ENCODE data around the gene NPEPPS.

Gene NPEPPS

GRCh38 chr17:47649153-47649971 is 118.5 kb downstream of the NPEPPS start, which contains the start of gene KPNB1:
TSS of gene KPNB1 (plus strand) at chr17:47649919. CDS start at chr17:47650245, 326 bp downstream.
- Histone ChIP-seq H3K36me3 (ENCODE audit: control insufficient read depth, insufficient read depth, low read length) (peaks cover 38% of the 10 kb centered on the region), H3K9me3 (ENCODE audit: control insufficient read depth, low read length) (no peaks in the 10 kb centered on the region), H3K4me3 (ENCODE audit: extremely low read depth, insufficient read depth, low read length, poor library complexity, severe bottlenecking) (peak within 1 kb of the TSS; percentile 70), H3K27ac (ENCODE audit: low read depth, low read length, severe bottlenecking) (peak within 1 kb of the TSS; percentile 90), H3K4me1 (ENCODE audit: control insufficient read depth, insufficient read depth, low read length, poor library complexity, severe bottlenecking) (peaks cover 16% of the 10 kb centered on the region)
- WGBS, 2 experiments (ENCODE audit: insufficient coverage in 2 of 2), result 0% methylated on average over 46 to 50 of the region's 74 CpGs

GRCh38 chr17:47649972-47650524 is 119.1 kb downstream of the NPEPPS start:
- Histone ChIP-seq H3K36me3 (ENCODE audit: control insufficient read depth, insufficient read depth, low read length) (peaks cover 45% of the 10 kb centered on the region), H3K4me1 (ENCODE audit: control insufficient read depth, insufficient read depth, low read length, poor library complexity, severe bottlenecking) (peaks cover 16% of the 10 kb centered on the region), H3K27ac (ENCODE audit: low read depth, low read length, severe bottlenecking) (peak overlapping the region; percentile 58), H3K9me3 (ENCODE audit: control insufficient read depth, low read length) (no peaks in the 10 kb centered on the region), H3K4me3 (ENCODE audit: extremely low read depth, insufficient read depth, low read length, poor library complexity, severe bottlenecking) (peak overlapping the region; percentile 66)
- 0% methylated on average over 10 of the region's 48 CpGs; no CpG with 5 or more reads in 1 of the 2 experiments for WGBS, 2 experiments (ENCODE audit: insufficient coverage in 2 of 2)

- WGBS, 2 experiments (ENCODE audit: insufficient coverage in 2 of 2), result 2% methylated on average over 11 to 28 of the region's 39 CpGs
- H3K9me3 ChIP-seq (ENCODE audit: control insufficient read depth, low read length), result no peaks in the 10 kb centered on the region
- peak overlapping the region; percentile 66 for H3K4me3 ChIP-seq (ENCODE audit: extremely low read depth, insufficient read depth, low read length, poor library complexity, severe bottlenecking)
- peaks cover 53% of the 10 kb centered on the region for H3K36me3 ChIP-seq (ENCODE audit: control insufficient read depth, insufficient read depth, low read length)
- peak overlapping the region; percentile 51 for H3K27ac ChIP-seq (ENCODE audit: low read depth, low read length, severe bottlenecking)
- H3K4me1 ChIP-seq (ENCODE audit: control insufficient read depth, insufficient read depth, low read length, poor library complexity, severe bottlenecking), result peaks cover 16% of the 10 kb centered on the region
Measured at GRCh38 chr17:47650525-47651522, 119.9 kb downstream of the NPEPPS start.

GRCh38 chr17:47651704-47652103 is 120.8 kb downstream of the NPEPPS start:
- peaks cover 62% of the 10 kb centered on the region for H3K36me3 ChIP-seq (ENCODE audit: control insufficient read depth, insufficient read depth, low read length)
- no peaks in the 10 kb centered on the region for H3K9me3 ChIP-seq (ENCODE audit: control insufficient read depth, low read length)
- H3K4me1 ChIP-seq (ENCODE audit: control insufficient read depth, insufficient read depth, low read length, poor library complexity, severe bottlenecking), result peaks cover 16% of the 10 kb centered on the region
- 55 to 86% methylated on average over 1 of the region's 2 CpGs for WGBS, 2 experiments (ENCODE audit: insufficient coverage in 2 of 2)
- peak overlapping the region; percentile 66 for H3K4me3 ChIP-seq (ENCODE audit: extremely low read depth, insufficient read depth, low read length, poor library complexity, severe bottlenecking)
- no peak overlapping the region for H3K27ac ChIP-seq (ENCODE audit: low read depth, low read length, severe bottlenecking)

GRCh38 chr17:47652570-47652969 is 121.7 kb downstream of the NPEPPS start:
- Histone ChIP-seq H3K4me1 (ENCODE audit: control insufficient read depth, insufficient read depth, low read length, poor library complexity, severe bottlenecking) (peaks cover 16% of the 10 kb centered on the region), H3K36me3 (ENCODE audit: control insufficient read depth, insufficient read depth, low read length) (peaks cover 70% of the 10 kb centered on the region), H3K9me3 (ENCODE audit: control insufficient read depth, low read length) (no peaks in the 10 kb centered on the region), H3K4me3 (ENCODE audit: extremely low read depth, insufficient read depth, low read length, poor library complexity, severe bottlenecking) (peak overlapping the region; percentile 66), H3K27ac (ENCODE audit: low read depth, low read length, severe bottlenecking) (no peak overlapping the region)
- 95 to 96% methylated on average over 3 to 4 of the region's 6 CpGs for WGBS, 2 experiments (ENCODE audit: insufficient coverage in 2 of 2)

GRCh38 chr17:47653442-47653841 is 122.5 kb downstream of the NPEPPS start:
- Histone ChIP-seq H3K36me3 (ENCODE audit: control insufficient read depth, insufficient read depth, low read length) (peaks cover 79% of the 10 kb centered on the region), H3K4me1 (ENCODE audit: control insufficient read depth, insufficient read depth, low read length, poor library complexity, severe bottlenecking) (peaks cover 16% of the 10 kb centered on the region), H3K27ac (ENCODE audit: low read depth, low read length, severe bottlenecking) (no peak overlapping the region), H3K4me3 (ENCODE audit: extremely low read depth, insufficient read depth, low read length, poor library complexity, severe bottlenecking) (peak overlapping the region; percentile 9), H3K9me3 (ENCODE audit: control insufficient read depth, low read length) (no peaks in the 10 kb centered on the region)
- 44 to 50% methylated on average over 1 of the region's 2 CpGs for WGBS, 2 experiments (ENCODE audit: insufficient coverage in 2 of 2)

- Histone ChIP-seq H3K4me3 (ENCODE audit: extremely low read depth, insufficient read depth, low read length, poor library complexity, severe bottlenecking) (no peak overlapping the region), H3K36me3 (ENCODE audit: control insufficient read depth, insufficient read depth, low read length) (peaks cover 94% of the 10 kb centered on the region), H3K9me3 (ENCODE audit: control insufficient read depth, low read length) (no peaks in the 10 kb centered on the region), H3K4me1 (ENCODE audit: control insufficient read depth, insufficient read depth, low read length, poor library complexity, severe bottlenecking) (peaks cover 16% of the 10 kb centered on the region), H3K27ac (ENCODE audit: low read depth, low read length, severe bottlenecking) (no peak overlapping the region)
- WGBS, 2 experiments (ENCODE audit: insufficient coverage in 2 of 2), result 94 to 100% methylated on average over 4 to 5 of the region's 6 CpGs
Measured at GRCh38 chr17:47654991-47655390, 124.1 kb downstream of the NPEPPS start.

GRCh38 chr17:47660064-47660492 is 129.2 kb downstream of the NPEPPS start:
- no peaks in the 10 kb centered on the region for H3K9me3 ChIP-seq (ENCODE audit: control insufficient read depth, low read length)
- H3K4me1 ChIP-seq (ENCODE audit: control insufficient read depth, insufficient read depth, low read length, poor library complexity, severe bottlenecking), result no peaks in the 10 kb centered on the region
- H3K36me3 ChIP-seq (ENCODE audit: control insufficient read depth, insufficient read depth, low read length), result peaks cover 100% of the 10 kb centered on the region
- H3K4me3 ChIP-seq (ENCODE audit: extremely low read depth, insufficient read depth, low read length, poor library complexity, severe bottlenecking), result no peak overlapping the region
- H3K27ac ChIP-seq (ENCODE audit: low read depth, low read length, severe bottlenecking), result no peak overlapping the region
- WGBS, 2 experiments (ENCODE audit: insufficient coverage in 2 of 2), result 96 to 100% methylated on average over 1 to 4 of the region's 6 CpGs

- peaks cover 3% of the 10 kb centered on the region for H3K4me1 ChIP-seq (ENCODE audit: control insufficient read depth, insufficient read depth, low read length, poor library complexity, severe bottlenecking)
- no peak overlapping the region for H3K4me3 ChIP-seq (ENCODE audit: extremely low read depth, insufficient read depth, low read length, poor library complexity, severe bottlenecking)
- 65 to 66% methylated on average over 4 to 6 of the region's 6 CpGs for WGBS, 2 experiments (ENCODE audit: insufficient coverage in 2 of 2)
- H3K36me3 ChIP-seq (ENCODE audit: control insufficient read depth, insufficient read depth, low read length), result peaks cover 97% of the 10 kb centered on the region
- no peaks in the 10 kb centered on the region for H3K9me3 ChIP-seq (ENCODE audit: control insufficient read depth, low read length)
- H3K27ac ChIP-seq (ENCODE audit: low read depth, low read length, severe bottlenecking), result peak overlapping the region; percentile 50
Measured at GRCh38 chr17:47663912-47664623, 133.2 kb downstream of the NPEPPS start.

- Histone ChIP-seq H3K4me3 (ENCODE audit: extremely low read depth, insufficient read depth, low read length, poor library complexity, severe bottlenecking) (no peak overlapping the region), H3K27ac (ENCODE audit: low read depth, low read length, severe bottlenecking) (no peak overlapping the region), H3K9me3 (ENCODE audit: control insufficient read depth, low read length) (no peaks in the 10 kb centered on the region), H3K36me3 (ENCODE audit: control insufficient read depth, insufficient read depth, low read length) (peaks cover 97% of the 10 kb centered on the region), H3K4me1 (ENCODE audit: control insufficient read depth, insufficient read depth, low read length, poor library complexity, severe bottlenecking) (peaks cover 3% of the 10 kb centered on the region)
Measured at GRCh38 chr17:47664624-47664941, 133.7 kb downstream of the NPEPPS start.

Data from mesodermal cell (in vitro differentiated cells).